Measurements from ENCODE around the gene CD48. TPM values are rescaled to one million over a fixed set of nuclear protein-coding genes. Genes with fewer than 3 reads are reported as not detected.
A peak's percentile ranks its signal among the peaks of the same experiment; 100 is the strongest.

CD48 gene
- polyA plus RNA-seq, 3 donors, result 356 to 688 (median 363) TPM

DNA sequence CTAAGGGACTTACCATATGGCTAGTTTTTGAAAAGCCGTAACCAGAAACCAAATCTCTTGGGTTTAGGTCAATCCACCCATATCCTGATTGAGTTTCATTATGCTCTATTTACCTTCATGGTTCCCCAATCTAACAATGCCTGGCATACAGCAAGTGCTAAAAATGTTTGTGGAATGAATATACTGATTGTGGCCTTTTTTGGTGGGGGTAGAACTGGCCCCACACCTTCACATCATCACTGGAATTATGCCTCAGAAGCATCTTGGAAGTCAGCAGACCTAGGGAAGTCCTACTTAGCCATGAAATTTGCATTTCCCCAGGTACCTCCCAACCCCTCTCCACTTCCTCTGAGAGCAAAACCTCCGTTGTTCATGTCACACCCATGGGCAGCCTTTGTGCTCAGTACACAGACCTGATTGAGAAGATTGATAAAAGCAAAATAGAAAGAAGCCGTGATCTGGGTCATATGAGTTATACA is 47.0 kb downstream of the CD48 start:
- Histone ChIP-seq H3K27me3 (ENCODE audit: control insufficient read depth in 2 of 2, insufficient read depth in 2 of 2, low read length in 2 of 2) (no peaks in the 10 kb centered on the region), H3K27ac (ENCODE audit: low read depth in 1 of 2, low read length in 2 of 2) (peak overlapping the region in 1 of 2 donors; percentile 75), H3K4me3 (replicated peaks in 1 of 3; ENCODE audit: low read depth in 2 of 3, low read length in 3 of 3) (no peak overlapping the region), H3K79me2 (ENCODE audit: insufficient read depth, low read length) (no peaks in the 10 kb centered on the region), H3K9ac (ENCODE audit: insufficient read depth, low read length, poor library complexity, severe bottlenecking) (no peak overlapping the region), H3K9me3 (replicated peaks in 1 of 2; ENCODE audit: control insufficient read depth in 1 of 2, insufficient read depth in 1 of 2, low read length in 2 of 2) (peaks cover under 1 to 9% of the 10 kb centered on the region in 2 donors), H3K36me3 (replicated peaks in 1 of 2; ENCODE audit: control insufficient read depth in 1 of 2, insufficient read depth in 2 of 2, low read length in 2 of 2) (no peaks in the 10 kb centered on the region), H3K4me1 (ENCODE audit: control insufficient read depth in 1 of 2, insufficient read depth in 2 of 2, low read length in 2 of 2) (peaks cover 50 to 54% of the 10 kb centered on the region in 2 donors), H3K4me2 (replicated peaks; ENCODE audit: extremely low read depth, low read length, poor library complexity, severe bottlenecking) (no peak overlapping the region), H4K20me1 (ENCODE audit: insufficient read depth, low read length) (no peaks in the 10 kb centered on the region), H2AFZ (ENCODE audit: insufficient read depth, low read depth, low read length, poor library complexity, severe bottlenecking) (no peak overlapping the region)
- Mint-ChIP-seq H3K4me3 (no peak overlapping the region), H3K4me1 (peaks cover 54% of the 10 kb centered on the region), H3K36me3 (peaks cover 0 to 5% of the 10 kb centered on the region in 2 donors), H3K27ac (peak overlapping the region in 6 of 7 donors; percentile 55 to 95 (median 88)), H3K27me3 (ENCODE audit: low read depth in 3 of 3) (no peaks in the 10 kb centered on the region), H3K9me3 (peaks cover 0 to 8% (median 3%) of the 10 kb centered on the region in 7 donors)
- no peak for DNase-seq
- WGBS (ENCODE audit: insufficient coverage), result 100% methylated on average over 1 of the region's 3 CpGs
- intact Hi-C loops (cut with micrococcal nuclease), result no loop called here
- TF ChIP-seq, protein P1, sequence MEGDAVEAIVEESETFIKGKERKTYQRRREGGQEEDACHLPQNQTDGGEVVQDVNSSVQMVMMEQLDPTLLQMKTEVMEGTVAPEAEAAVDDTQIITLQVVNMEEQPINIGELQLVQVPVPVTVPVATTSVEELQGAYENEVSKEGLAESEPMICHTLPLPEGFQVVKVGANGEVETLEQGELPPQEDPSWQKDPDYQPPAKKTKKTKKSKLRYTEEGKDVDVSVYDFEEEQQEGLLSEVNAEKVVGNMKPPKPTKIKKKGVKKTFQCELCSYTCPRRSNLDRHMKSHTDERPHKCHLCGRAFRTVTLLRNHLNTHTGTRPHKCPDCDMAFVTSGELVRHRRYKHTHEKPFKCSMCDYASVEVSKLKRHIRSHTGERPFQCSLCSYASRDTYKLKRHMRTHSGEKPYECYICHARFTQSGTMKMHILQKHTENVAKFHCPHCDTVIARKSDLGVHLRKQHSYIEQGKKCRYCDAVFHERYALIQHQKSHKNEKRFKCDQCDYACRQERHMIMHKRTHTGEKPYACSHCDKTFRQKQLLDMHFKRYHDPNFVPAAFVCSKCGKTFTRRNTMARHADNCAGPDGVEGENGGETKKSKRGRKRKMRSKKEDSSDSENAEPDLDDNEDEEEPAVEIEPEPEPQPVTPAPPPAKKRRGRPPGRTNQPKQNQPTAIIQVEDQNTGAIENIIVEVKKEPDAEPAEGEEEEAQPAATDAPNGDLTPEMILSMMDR (IDR thresholded peaks at IDR 0.05), result no peak

DNA sequence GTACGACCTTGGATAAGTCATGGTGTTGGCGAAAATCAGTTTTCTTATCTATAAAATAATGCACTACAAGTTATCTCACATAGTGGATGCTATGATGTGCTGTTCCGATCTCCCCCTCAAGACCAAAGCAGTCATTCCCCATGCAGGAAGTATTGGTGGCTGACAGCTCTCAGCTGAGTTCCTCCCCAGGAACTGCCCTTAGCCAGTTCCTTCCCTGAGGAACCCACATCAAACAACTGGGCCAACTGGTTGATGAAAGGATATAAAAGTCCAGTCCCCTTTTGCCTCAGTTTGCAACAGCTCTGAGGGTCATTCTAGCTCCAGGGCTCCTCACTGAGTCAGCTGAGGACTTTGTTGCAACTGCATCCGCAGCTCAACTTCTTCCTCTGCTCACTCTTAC is 48.7 kb downstream of the CD48 start:
- Histone ChIP-seq H3K36me3 (replicated peaks in 1 of 2; ENCODE audit: control insufficient read depth in 1 of 2, insufficient read depth in 2 of 2, low read length in 2 of 2) (no peaks in the 10 kb centered on the region), H3K27ac (ENCODE audit: low read depth in 1 of 2, low read length in 2 of 2) (no peak overlapping the region), H3K4me2 (replicated peaks; ENCODE audit: extremely low read depth, low read length, poor library complexity, severe bottlenecking) (no peak overlapping the region), H3K79me2 (ENCODE audit: insufficient read depth, low read length) (no peaks in the 10 kb centered on the region), H4K20me1 (ENCODE audit: insufficient read depth, low read length) (no peaks in the 10 kb centered on the region), H3K27me3 (ENCODE audit: control insufficient read depth in 2 of 2, insufficient read depth in 2 of 2, low read length in 2 of 2) (no peaks in the 10 kb centered on the region), H3K4me1 (ENCODE audit: control insufficient read depth in 1 of 2, insufficient read depth in 2 of 2, low read length in 2 of 2) (peaks cover 62 to 68% of the 10 kb centered on the region in 2 donors), H3K9me3 (replicated peaks in 1 of 2; ENCODE audit: control insufficient read depth in 1 of 2, insufficient read depth in 1 of 2, low read length in 2 of 2) (no peaks in the 10 kb centered on the region), H3K9ac (ENCODE audit: insufficient read depth, low read length, poor library complexity, severe bottlenecking) (no peak overlapping the region), H3K4me3 (replicated peaks in 1 of 3; ENCODE audit: low read depth in 2 of 3, low read length in 3 of 3) (no peak overlapping the region), H2AFZ (ENCODE audit: insufficient read depth, low read depth, low read length, poor library complexity, severe bottlenecking) (no peak overlapping the region)
- intact Hi-C loops (cut with micrococcal nuclease), result no loop called here
- Mint-ChIP-seq H3K27me3 (ENCODE audit: low read depth in 3 of 3) (no peaks in the 10 kb centered on the region), H3K9me3 (peaks cover 0 to 3% (median 0%) of the 10 kb centered on the region in 7 donors), H3K4me1 (peaks cover 67% of the 10 kb centered on the region), H3K27ac (no peak overlapping the region), H3K36me3 (peaks cover 0 to 5% of the 10 kb centered on the region in 2 donors), H3K4me3 (no peak overlapping the region)
- DNase-seq, result peak in 2 of 3 donors; percentile 40 to 49
- TF ChIP-seq, protein P1 (IDR thresholded peaks at IDR 0.05), result no peak
- WGBS (ENCODE audit: insufficient coverage), result 0% methylated on average over 1 of the region's 4 CpGs

Measured in CD14-positive monocyte (primary cell).